ENCODE data around the gene KANTR.
A peak's percentile ranks its signal among the peaks of the same experiment; 100 is the strongest.

KANTR gene

GRCh38 chrX:53128097-53128749 lies 34.3 kb downstream of the KANTR start:
- no peak overlapping the region for H3K4me3 ChIP-seq (ENCODE audit: low read length)
- TF ChIP-seq, protein P1, sequence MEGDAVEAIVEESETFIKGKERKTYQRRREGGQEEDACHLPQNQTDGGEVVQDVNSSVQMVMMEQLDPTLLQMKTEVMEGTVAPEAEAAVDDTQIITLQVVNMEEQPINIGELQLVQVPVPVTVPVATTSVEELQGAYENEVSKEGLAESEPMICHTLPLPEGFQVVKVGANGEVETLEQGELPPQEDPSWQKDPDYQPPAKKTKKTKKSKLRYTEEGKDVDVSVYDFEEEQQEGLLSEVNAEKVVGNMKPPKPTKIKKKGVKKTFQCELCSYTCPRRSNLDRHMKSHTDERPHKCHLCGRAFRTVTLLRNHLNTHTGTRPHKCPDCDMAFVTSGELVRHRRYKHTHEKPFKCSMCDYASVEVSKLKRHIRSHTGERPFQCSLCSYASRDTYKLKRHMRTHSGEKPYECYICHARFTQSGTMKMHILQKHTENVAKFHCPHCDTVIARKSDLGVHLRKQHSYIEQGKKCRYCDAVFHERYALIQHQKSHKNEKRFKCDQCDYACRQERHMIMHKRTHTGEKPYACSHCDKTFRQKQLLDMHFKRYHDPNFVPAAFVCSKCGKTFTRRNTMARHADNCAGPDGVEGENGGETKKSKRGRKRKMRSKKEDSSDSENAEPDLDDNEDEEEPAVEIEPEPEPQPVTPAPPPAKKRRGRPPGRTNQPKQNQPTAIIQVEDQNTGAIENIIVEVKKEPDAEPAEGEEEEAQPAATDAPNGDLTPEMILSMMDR (conservative IDR thresholded peaks at IDR 0.05; ENCODE audit: low read length) = no peak
- DNase-seq (ENCODE audit: low read depth) = peak; percentile 52

GRCh38 chrX:53133400-53133799 lies 39.5 kb downstream of the KANTR start:
- no peak overlapping the region for H3K4me3 ChIP-seq (ENCODE audit: low read length)
- TF ChIP-seq, protein P1 (conservative IDR thresholded peaks at IDR 0.05; ENCODE audit: low read length) = no peak
- no peak for DNase-seq (ENCODE audit: low read depth)

DNA sequence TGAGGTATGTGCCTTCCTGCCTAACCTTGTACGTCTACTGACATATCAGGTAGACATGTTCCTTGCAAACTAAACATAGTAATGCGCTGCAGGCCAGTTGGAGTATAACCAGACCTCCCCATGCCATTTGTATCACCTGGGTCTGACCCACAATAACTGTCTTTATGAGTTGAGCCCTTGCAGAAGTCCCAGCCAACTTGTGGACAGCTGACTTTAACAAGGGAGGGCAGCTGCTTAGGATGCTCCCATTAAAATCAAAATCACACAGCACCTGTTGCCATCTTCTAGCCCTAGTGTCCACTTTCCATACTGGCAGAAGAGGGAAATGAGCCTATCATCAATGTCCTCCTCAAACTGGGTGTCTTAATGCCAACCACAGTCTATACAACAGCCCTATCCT lies 41.6 kb downstream of the KANTR start:
- DNase-seq (ENCODE audit: low read depth) = no peak
- TF ChIP-seq, protein P1 (conservative IDR thresholded peaks at IDR 0.05; ENCODE audit: low read length) = no peak
- no peak overlapping the region for H3K4me3 ChIP-seq (ENCODE audit: low read length)

- no peak for DNase-seq (ENCODE audit: low read depth)
- H3K4me3 ChIP-seq (ENCODE audit: low read length) = no peak overlapping the region
- TF ChIP-seq, protein P1 (conservative IDR thresholded peaks at IDR 0.05; ENCODE audit: low read length) = no peak
These were observed 59.6 kb downstream of the KANTR start for GRCh38 chrX:53153581-53153980.

DNA sequence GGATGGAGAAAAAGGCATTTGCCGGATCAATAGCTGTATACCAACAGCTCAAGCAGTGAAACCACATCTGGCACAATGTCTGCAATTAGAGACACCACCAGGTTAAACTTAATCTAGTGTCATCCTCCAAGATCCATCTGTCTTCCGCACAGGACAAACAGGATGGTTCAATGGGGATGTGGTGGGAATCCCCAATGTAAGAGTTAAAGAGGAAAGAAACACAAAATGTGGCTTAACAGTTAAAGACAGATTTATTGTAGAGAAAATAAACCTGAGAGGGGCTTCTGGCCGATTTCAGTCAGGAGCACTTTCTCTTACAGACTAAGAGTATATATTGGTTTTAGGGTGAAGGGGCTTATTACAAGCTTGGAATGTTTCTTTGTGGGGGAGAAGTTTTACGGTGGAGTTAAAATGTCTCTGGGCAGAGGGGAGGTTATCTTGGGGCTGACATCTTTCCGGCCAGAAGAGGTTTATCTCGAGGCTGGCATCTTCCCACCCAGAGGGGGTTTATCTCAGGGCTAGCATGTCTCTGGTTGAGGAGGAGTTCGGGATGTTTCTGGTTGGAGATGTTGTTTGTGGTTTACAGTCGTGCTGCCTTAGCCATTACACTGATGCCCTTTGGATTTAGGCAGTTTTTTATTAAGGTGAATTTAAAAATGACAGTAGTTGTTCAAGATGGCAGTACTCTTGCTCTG lies 61.7 kb downstream of the KANTR start:
- no peak for DNase-seq (ENCODE audit: low read depth)
- H3K4me3 ChIP-seq (ENCODE audit: low read length) = no peak overlapping the region
- TF ChIP-seq, protein P1 (conservative IDR thresholded peaks at IDR 0.05; ENCODE audit: low read length) = no peak

- no peak overlapping the region for H3K4me3 ChIP-seq (ENCODE audit: low read length)
- TF ChIP-seq, protein P1 (conservative IDR thresholded peaks at IDR 0.05; ENCODE audit: low read length) = no peak
These were observed 62.3 kb downstream of the KANTR start for GRCh38 chrX:53156207-53156596.

GRCh38 chrX:53159184-53159583 lies 65.2 kb downstream of the KANTR start:
- TF ChIP-seq, protein P1 (conservative IDR thresholded peaks at IDR 0.05; ENCODE audit: low read length) = no peak
- DNase-seq (ENCODE audit: low read depth) = no peak
- H3K4me3 ChIP-seq (ENCODE audit: low read length) = no peak overlapping the region

More at GRCh38 chrX:53156207-53156596, 62.3 kb downstream of the KANTR start:
- DNase-seq (ENCODE audit: low read depth) = no peak

Measured in AG10803 (cell line).